Renal pelvis (tissue), 4 donors: ENCODE results near the gene CRHBP. TPM values are rescaled to one million over a fixed set of nuclear protein-coding genes. Genes with fewer than 3 reads are reported as not detected.
"Not testable (repeated sequence)": the region's sequence is repeated elsewhere in the genome, so short reads cannot be mapped to it uniquely, and the experiment has no call there.

Experiments used
- DNase-seq: peaks from one replicate; pipeline ENCODE4 v3.0.0-alpha.2; 2013
- polyA plus RNA-seq, 3 donors: library from polyadenylated mRNA; unstranded; fragments of 120-200 nt; gene quantifications; one replicate each; pipeline ENCODE4 v1.2.1, GENCODE V29; 2013; ENCODE audit not compliant: insufficient read length in 3 of 3

The CRHBP gene
- polyA plus RNA-seq, 3 donors = 20.7 to 27.1 (median 25.5) TPM

GRCh38 chr5:76947082-76947503 is 5.8 kb upstream of the CRHBP start:
- no peak for DNase-seq

- DNase-seq = no peak
Observed at GRCh38 chr5:76953551-76954382, 922 bp downstream of the CRHBP start.

- no peak for DNase-seq
Observed at GRCh38 chr5:76954383-76954763, 1.5 kb downstream of the CRHBP start.

GRCh38 chr5:76956033-76956432 is 3.2 kb downstream of the CRHBP start:
- no peak for DNase-seq

GRCh38 chr5:76958991-76959767 is 6.3 kb downstream of the CRHBP start:
- no peak for DNase-seq

GRCh38 chr5:76960004-76960625 is 7.3 kb downstream of the CRHBP start:
- DNase-seq = no peak

- DNase-seq = peak; percentile 70
Observed at GRCh38 chr5:76964060-76964459, 11.2 kb downstream of the CRHBP start.

- no peak for DNase-seq
Observed at GRCh38 chr5:76971511-76971910, 18.7 kb downstream of the CRHBP start.

GRCh38 chr5:76972689-76973088 is 19.8 kb downstream of the CRHBP start:
- DNase-seq = no peak

- no peak for DNase-seq
Observed at GRCh38 chr5:76974785-76975184, 21.9 kb downstream of the CRHBP start.

- DNase-seq = no peak
Observed at GRCh38 chr5:76978869-76979268, 26.0 kb downstream of the CRHBP start.

- no peak for DNase-seq
Observed at GRCh38 chr5:76980518-76981144, 27.8 kb downstream of the CRHBP start.

- no peak for DNase-seq
Observed at GRCh38 chr5:76982450-76982849, 29.6 kb downstream of the CRHBP start.

- no peak for DNase-seq
Observed at GRCh38 chr5:76983468-76983867, 30.6 kb downstream of the CRHBP start.

GRCh38 chr5:76986825-76987526 is 34.1 kb downstream of the CRHBP start:
- DNase-seq = no peak

GRCh38 chr5:76990899-76991459 is 38.1 kb downstream of the CRHBP start:
- DNase-seq = no peak

- DNase-seq = not testable (repeated sequence)
Observed at GRCh38 chr5:76993436-76993835, 40.6 kb downstream of the CRHBP start.

- no peak for DNase-seq
Observed at GRCh38 chr5:76994337-76994736, 41.5 kb downstream of the CRHBP start.

- DNase-seq = not testable (repeated sequence)
Observed at GRCh38 chr5:76998251-76998650, 45.4 kb downstream of the CRHBP start.

- DNase-seq = no peak
Observed at GRCh38 chr5:76999451-76999850, 46.6 kb downstream of the CRHBP start.

- DNase-seq = no peak
Observed at GRCh38 chr5:77003246-77003645, 50.4 kb downstream of the CRHBP start.
